Keratinocyte (primary cell): ENCODE data around the gene SPRY2.
A peak's percentile ranks its signal among the peaks of the same experiment; 100 is the strongest.

ENCODE experiments used
- EZH2 ChIP-seq: IDR thresholded peaks from one replicate; pipeline ENCODE4 v1.6.1; 2012; ENCODE audit warnings: inconsistent platforms, mild to moderate bottlenecking, low read length, moderate library complexity
- TF ChIP-seq, protein P1 (sequence below), 3 experiments: IDR thresholded peaks in 1 of 3; conservative IDR thresholded peaks in 1 of 3; optimal IDR thresholded peaks in 1 of 3; 2 replicates in 2 of 3; 3 replicates in 1 of 3; pipeline versions ENCODE3 to v1.5.1; 2011; ENCODE audit warnings: low read length in 3 of 3, mild to moderate bottlenecking in 3 of 3, moderate library complexity in 2 of 3, control low read depth in 1 of 3, inconsistent platforms in 1 of 3; ENCODE audit not compliant: insufficient read depth in 2 of 3; ENCODE audit errors: extremely low read depth in 1 of 3

DNA sequence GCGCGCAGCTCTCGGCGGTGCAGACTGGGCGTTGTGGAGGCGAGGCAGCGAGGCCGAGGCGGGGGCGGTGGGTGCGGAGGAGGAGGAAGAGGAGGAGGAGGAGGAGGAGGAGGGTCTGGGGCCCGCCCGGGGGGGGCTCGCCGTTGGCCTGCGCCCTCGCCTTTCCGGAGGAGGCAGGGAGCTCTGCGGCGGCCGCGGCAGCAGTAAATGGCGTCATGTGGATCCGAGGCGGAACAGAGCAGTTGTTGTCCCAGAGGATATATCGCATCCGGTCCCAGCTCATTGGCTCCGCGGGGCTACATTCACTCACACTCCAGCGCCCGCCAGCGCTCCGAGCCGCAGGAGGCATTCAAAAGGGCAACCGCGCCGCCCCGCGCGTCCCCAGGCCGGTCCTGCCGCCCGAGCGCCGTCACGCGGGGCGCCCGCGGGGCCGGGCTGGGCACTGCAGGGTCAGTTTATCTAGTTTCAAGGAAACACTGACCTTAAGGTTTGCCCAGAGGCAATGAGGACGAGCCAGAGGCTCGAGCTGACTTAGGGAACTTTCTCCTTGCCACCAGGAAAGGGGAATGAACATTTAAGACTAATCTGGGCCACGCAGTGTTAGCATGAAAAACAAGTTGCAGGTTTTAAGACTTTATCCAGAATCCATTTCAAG, at the start of gene SPRY2:
- TF ChIP-seq, protein P1, sequence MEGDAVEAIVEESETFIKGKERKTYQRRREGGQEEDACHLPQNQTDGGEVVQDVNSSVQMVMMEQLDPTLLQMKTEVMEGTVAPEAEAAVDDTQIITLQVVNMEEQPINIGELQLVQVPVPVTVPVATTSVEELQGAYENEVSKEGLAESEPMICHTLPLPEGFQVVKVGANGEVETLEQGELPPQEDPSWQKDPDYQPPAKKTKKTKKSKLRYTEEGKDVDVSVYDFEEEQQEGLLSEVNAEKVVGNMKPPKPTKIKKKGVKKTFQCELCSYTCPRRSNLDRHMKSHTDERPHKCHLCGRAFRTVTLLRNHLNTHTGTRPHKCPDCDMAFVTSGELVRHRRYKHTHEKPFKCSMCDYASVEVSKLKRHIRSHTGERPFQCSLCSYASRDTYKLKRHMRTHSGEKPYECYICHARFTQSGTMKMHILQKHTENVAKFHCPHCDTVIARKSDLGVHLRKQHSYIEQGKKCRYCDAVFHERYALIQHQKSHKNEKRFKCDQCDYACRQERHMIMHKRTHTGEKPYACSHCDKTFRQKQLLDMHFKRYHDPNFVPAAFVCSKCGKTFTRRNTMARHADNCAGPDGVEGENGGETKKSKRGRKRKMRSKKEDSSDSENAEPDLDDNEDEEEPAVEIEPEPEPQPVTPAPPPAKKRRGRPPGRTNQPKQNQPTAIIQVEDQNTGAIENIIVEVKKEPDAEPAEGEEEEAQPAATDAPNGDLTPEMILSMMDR (optimal IDR thresholded peaks at IDR 0.05 in 1 of 3, IDR thresholded peaks at IDR 0.05 in 1 of 3, conservative IDR thresholded peaks at IDR 0.05 in 1 of 3; ENCODE audit: extremely low read depth in 1 of 3, insufficient read depth in 2 of 3, low read length in 3 of 3), result peak in 1 of 3 experiments; percentile 25
- TF ChIP-seq EZH2, result no peak
